Measurements from ENCODE around the gene MEX3A.

DNA sequence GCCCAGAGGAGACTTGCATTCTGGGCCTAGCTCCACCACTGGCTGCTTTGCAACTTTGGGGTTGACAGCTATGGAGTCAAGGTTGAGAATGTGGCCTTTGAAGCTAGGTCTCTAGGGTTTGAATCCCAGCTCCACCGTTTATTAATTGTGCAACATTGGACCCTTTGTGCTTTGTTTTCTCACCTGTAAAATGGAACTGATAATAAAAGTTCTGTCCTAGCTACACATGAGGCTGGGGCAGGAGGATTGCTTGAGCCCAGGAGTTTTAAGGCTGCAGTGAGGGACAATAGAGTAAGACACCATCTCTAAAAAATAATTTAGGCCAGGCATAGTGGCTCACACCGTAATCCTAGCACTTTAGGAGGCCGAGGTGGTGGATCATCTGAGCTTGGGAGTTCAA, 17.0 kb upstream of the MEX3A start:
- no peak for TF ChIP-seq CTCF (IDR thresholded peaks at IDR 0.05)
- no peak for TF ChIP-seq POLR2A (IDR thresholded peaks at IDR 0.05)
